Liver (tissue), 9 donors: ENCODE measurements around the gene NLRP6. TPM values are rescaled to one million over a fixed set of nuclear protein-coding genes. Genes with fewer than 3 reads are reported as not detected.
"Not testable (repeated sequence)": the region's sequence is repeated elsewhere in the genome, so short reads cannot be mapped to it uniquely, and the experiment has no call there.

Source experiments
- DNase-seq: peaks from one replicate; pipeline ENCODE4 v3.0.0-alpha.2; 2017; ENCODE audit warnings: low spot score
- H3K27ac ChIP-seq, 2 donors: one replicate each; pipeline ENCODE4 v1.7.0; 2013; ENCODE audit warnings: inconsistent platforms in 2 of 2, low read length in 2 of 2, control low read depth in 1 of 2, low read depth in 1 of 2, mild to moderate bottlenecking in 1 of 2
- H3K27me3 ChIP-seq, 4 donors: one replicate each; pipeline versions ENCODE4 v1.6.1 to v1.7.0; 2013; ENCODE audit warnings: low read length in 3 of 4, inconsistent platforms in 1 of 4, mild to moderate bottlenecking in 1 of 4, moderate library complexity in 1 of 4; ENCODE audit not compliant: control insufficient read depth in 4 of 4, insufficient read depth in 4 of 4
- H3K36me3 ChIP-seq, 4 donors: one replicate each; pipeline versions ENCODE4 v1.6.1 to v1.7.0; 2013; ENCODE audit warnings: low read length in 3 of 4, mild to moderate bottlenecking in 3 of 4, low read depth in 1 of 4, moderate library complexity in 1 of 4; ENCODE audit not compliant: control insufficient read depth in 4 of 4, insufficient read depth in 3 of 4
- H3K4me1 ChIP-seq, 4 donors: one replicate each; pipeline versions ENCODE4 v1.6.1 to v1.7.0; 2013; ENCODE audit warnings: low read length in 3 of 4, mild to moderate bottlenecking in 3 of 4, moderate library complexity in 1 of 4; ENCODE audit not compliant: control insufficient read depth in 4 of 4, insufficient read depth in 4 of 4
- H3K4me3 ChIP-seq, 3 donors: one replicate each; pipeline versions ENCODE4 v1.6.1 to v1.7.0; 2013; ENCODE audit warnings: low read length in 3 of 3, control low read depth in 1 of 3, low read depth in 1 of 3, mild to moderate bottlenecking in 1 of 3
- H3K9ac ChIP-seq, 2 donors: one replicate each; pipeline ENCODE4 v1.7.0; 2013; ENCODE audit warnings: low read length in 2 of 2, mild to moderate bottlenecking in 2 of 2, moderate library complexity in 2 of 2, control low read depth in 1 of 2, low read depth in 1 of 2
- H3K9me3 ChIP-seq, 4 donors: one replicate each; pipeline versions ENCODE4 v1.6.1 to v1.7.0; 2013; ENCODE audit warnings: low read length in 3 of 4; ENCODE audit not compliant: control insufficient read depth in 4 of 4
- ATF3 ChIP-seq: IDR thresholded peaks from 2 replicates; pipeline ENCODE4 v1.6.1; 2016; ENCODE audit warnings: antibody characterized with exemption
- EGR1 ChIP-seq, 2 donors: IDR thresholded peaks; 2 replicates each; pipeline ENCODE4 v1.6.1; 2016 to 2018; ENCODE audit warnings: antibody characterized with exemption in 2 of 2, low read depth in 2 of 2
- FOXA1 ChIP-seq: IDR thresholded peaks from 2 replicates; pipeline ENCODE4 v1.6.1; 2016; ENCODE audit warnings: antibody characterized with exemption
- GABPA ChIP-seq, 2 donors: IDR thresholded peaks in 1 of 2; conservative IDR thresholded peaks in 1 of 2; 2 replicates each; pipeline ENCODE4 v1.6.1; 2016; ENCODE audit warnings: antibody characterized with exemption in 2 of 2, mild to moderate bottlenecking in 1 of 2, moderate library complexity in 1 of 2
- HNF4A ChIP-seq, 2 donors: conservative IDR thresholded peaks; 2 replicates each; pipeline ENCODE4 v1.6.1; 2016; ENCODE audit warnings: antibody characterized with exemption in 2 of 2, mild to moderate bottlenecking in 2 of 2
- JUND ChIP-seq, 2 donors: IDR thresholded peaks; 2 replicates each; pipeline ENCODE4 v1.6.1; 2016; ENCODE audit warnings: antibody characterized with exemption in 2 of 2
- NR2F2 ChIP-seq: IDR thresholded peaks from 2 replicates; pipeline ENCODE4 v1.6.1; 2016; ENCODE audit warnings: antibody characterized with exemption
- RXRA ChIP-seq, 2 donors: IDR thresholded peaks; 2 replicates each; pipeline ENCODE4 v1.6.1; 2017 to 2018; ENCODE audit warnings: antibody characterized with exemption in 2 of 2, mild to moderate bottlenecking in 1 of 2
- SP1 ChIP-seq: IDR thresholded peaks from 2 replicates; pipeline ENCODE4 v1.6.1; 2018; ENCODE audit warnings: antibody characterized with exemption, mild to moderate bottlenecking
- TAF1 ChIP-seq: conservative IDR thresholded peaks from 2 replicates; pipeline ENCODE4 v1.6.1; 2016; ENCODE audit warnings: antibody characterized with exemption, mild to moderate bottlenecking
- YY1 ChIP-seq: IDR thresholded peaks from 2 replicates; pipeline ENCODE4 v1.6.1; 2016; ENCODE audit warnings: antibody characterized with exemption, mild to moderate bottlenecking
- ZBTB33 ChIP-seq: IDR thresholded peaks from 2 replicates; pipeline ENCODE4 v1.6.1; 2016; ENCODE audit warnings: antibody characterized with exemption
- WGBS: extraction: QIAGEN DNeasy Blood & Tissue Kit; methylation state at CpG from one replicate; pipeline ENCODE4 v1.1.7; 2013; 5-methylcytosine and 5-hydroxymethylcytosine counted together
- polyA plus RNA-seq, 2 donors: library from polyadenylated mRNA; stranded (reverse) in 1 of 2; unstranded in 1 of 2; fragments of 200-250 nt in 1 of 2; fragments of >200 nt in 1 of 2; fragmentation: Nextera tagmentation in 1 of 2; extraction: Ambion mirVana in 1 of 2; gene quantifications; one replicate each; pipeline versions ENCODE4 v1.2.1 to v1.2.3, GENCODE V29; 2013 to 2015
- total RNA-seq, 2 donors: library from RNA; depleted of rRNA; stranded (reverse); fragments of >200 nt; gene quantifications; one replicate each; pipeline ENCODE4 v1.2.3, GENCODE V29; 2014
- donor health status: healthy.
- donor health status: healthy.
- donor health status: healthy.
- donor health status: healthy.
- donor health status: healthy.

Gene NLRP6
- total and polyA plus RNA-seq, 4 donors = 0.05 to 5.7 (median 0.97) TPM

- H3K27ac ChIP-seq = peak overlapping the region; percentile 82 to 92
- DNase-seq, H3K36me3 ChIP-seq, H3K9me3 ChIP-seq, H3K27me3 ChIP-seq: not testable (repeated sequence)
- TF ChIP-seq SP1 (peak; percentile 36), YY1 (peak; percentile 68), TAF1 (peak; percentile 31), HNF4A (conservative IDR thresholded peaks at IDR 0.05) (peak; percentile 21 to 24), RXRA (IDR thresholded peaks at IDR 0.05) (peak; percentile 66 to 73)
- peaks cover 5 to 34% (median 19%) of the 10 kb centered on the region in 4 donors for H3K4me1 ChIP-seq
- 21% methylated on average over 24 of the region's 24 CpGs for WGBS
- H3K4me3 ChIP-seq = peak overlapping the region; percentile 54 to 92 (median 85)
- peak overlapping the region; percentile 76 to 95 for H3K9ac ChIP-seq
These were observed 30.8 kb downstream of the NLRP6 start for GRCh38 chr11:308740-309665.

- DNase-seq = not testable (repeated sequence)
- peak overlapping the region; percentile 54 to 92 (median 85) for H3K4me3 ChIP-seq
- peaks cover 4 to 37% (median 19%) of the 10 kb centered on the region in 4 donors for H3K4me1 ChIP-seq
These were observed 31.9 kb downstream of the NLRP6 start for GRCh38 chr11:309979-310572.

GRCh38 chr11:311013-311748 is 33.0 kb downstream of the NLRP6 start:
- DNase-seq, H3K27me3 ChIP-seq, H3K4me3 ChIP-seq, H3K9me3 ChIP-seq, H3K36me3 ChIP-seq: not testable (repeated sequence)
- peak overlapping the region in 1 of 2 donors; percentile 91 for H3K9ac ChIP-seq
- H3K27ac ChIP-seq = peak overlapping the region; percentile 81 to 92
- 4% methylated on average over 9 of the region's 71 CpGs for WGBS
- peaks cover 3 to 45% (median 21%) of the 10 kb centered on the region in 4 donors for H3K4me1 ChIP-seq

More at GRCh38 chr11:309979-310572, 31.9 kb downstream of the NLRP6 start:
- not testable (repeated sequence) for H3K9me3 ChIP-seq, H3K27me3 ChIP-seq, H3K36me3 ChIP-seq
- Histone ChIP-seq H3K9ac (peak overlapping the region; percentile 76 to 95), H3K27ac (peak overlapping the region; percentile 82 to 92)
- WGBS = 8% methylated on average over 5 of the region's 18 CpGs

GRCh38 chr11:312092-312816 is 34.0 kb downstream of the NLRP6 start:
- Histone ChIP-seq H3K9ac (peak overlapping the region; percentile 45 to 91), H3K27me3 (no peaks in the 10 kb centered on the region), H3K9me3 (no peaks in the 10 kb centered on the region), H3K36me3 (no peaks in the 10 kb centered on the region), H3K27ac (peak overlapping the region; percentile 81 to 92), H3K4me1 (peaks cover 3 to 45% (median 19%) of the 10 kb centered on the region in 4 donors), H3K4me3 (peak overlapping the region in 2 of 3 donors; percentile 5 to 61)
- no peak for DNase-seq
- TF ChIP-seq SP1 (peak; percentile 0), JUND (IDR thresholded peaks at IDR 0.05) (no peak), ATF3 (no peak), NR2F2 (no peak), EGR1 (IDR thresholded peaks at IDR 0.05; ENCODE audit: low read depth in 2 of 2) (no peak), RXRA (IDR thresholded peaks at IDR 0.05) (peak in 1 of 2 donors; percentile 12), GABPA (IDR thresholded peaks at IDR 0.05 in 1 of 2, conservative IDR thresholded peaks at IDR 0.05 in 1 of 2) (no peak), TAF1 (no peak), FOXA1 (no peak), ZBTB33 (no peak)
- 69% methylated on average over 14 of the region's 14 CpGs for WGBS
